Kasumi-1 (cell line): ENCODE results near the gene CYB5A.

Experiments
- DNase-seq, 2 experiments: peaks; one replicate each; lab custom pipeline; 2025; lab: John Stamatoyannopoulos, UW

Gene CYB5A

DNA sequence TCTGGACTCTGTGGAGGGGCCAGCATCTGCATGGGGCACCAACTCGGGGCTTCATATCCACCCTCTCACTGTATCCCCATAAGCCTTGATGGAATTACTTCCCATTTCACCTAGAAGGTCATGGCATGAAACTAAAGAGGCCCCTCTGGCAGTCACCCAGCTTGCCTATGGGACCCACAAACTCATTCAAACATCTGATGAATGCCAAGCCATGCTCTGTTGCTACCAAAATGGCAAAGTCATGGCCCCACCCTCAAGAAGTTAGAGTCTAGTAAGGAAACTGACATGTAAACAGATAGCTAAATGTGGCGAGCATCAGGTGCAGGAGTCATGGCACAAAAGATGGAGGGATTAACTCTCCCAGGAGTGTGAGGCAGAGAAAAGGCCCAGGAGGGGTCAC lies 14.5 kb downstream of the CYB5A start:
- DNase-seq = no peak

DNA sequence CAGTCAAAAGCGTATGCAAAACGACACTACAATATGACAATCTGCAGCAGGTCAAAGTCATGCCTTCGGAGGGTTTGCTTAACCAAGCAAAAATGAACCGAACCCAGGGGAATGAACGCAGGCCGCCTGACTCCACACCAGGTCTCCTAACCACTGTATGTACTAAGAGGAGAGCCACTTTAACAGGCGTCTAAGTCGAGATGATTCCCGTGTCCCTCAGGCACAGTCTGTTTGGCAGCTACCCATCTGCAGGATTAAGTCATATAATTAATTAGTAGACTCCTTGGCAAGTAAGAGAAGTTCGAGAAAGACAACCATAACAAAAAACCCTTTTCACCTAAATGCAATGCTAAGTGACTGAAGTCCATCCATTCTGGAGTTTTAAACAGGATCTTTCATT lies 15.2 kb downstream of the CYB5A start:
- no peak for DNase-seq

DNA sequence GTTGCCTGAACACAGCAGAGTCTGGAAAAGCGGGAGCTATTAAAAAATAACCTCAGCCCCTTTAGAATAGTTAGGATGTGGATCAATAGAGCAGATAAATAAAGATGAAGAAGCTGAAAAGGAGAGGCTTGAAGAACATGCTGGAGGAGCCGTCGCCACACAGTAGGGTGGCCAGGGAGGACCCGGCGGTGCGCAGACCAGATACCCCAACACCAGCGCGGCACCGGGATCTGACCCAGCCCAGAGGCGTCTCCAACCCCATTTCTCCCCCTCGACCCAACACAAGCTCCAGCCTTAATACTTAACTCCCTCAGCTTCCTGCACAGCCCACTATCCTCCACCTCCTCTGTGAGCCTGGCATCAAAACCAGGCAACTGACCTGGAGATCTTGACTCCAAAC lies 16.0 kb downstream of the CYB5A start:
- DNase-seq = no peak

DNA sequence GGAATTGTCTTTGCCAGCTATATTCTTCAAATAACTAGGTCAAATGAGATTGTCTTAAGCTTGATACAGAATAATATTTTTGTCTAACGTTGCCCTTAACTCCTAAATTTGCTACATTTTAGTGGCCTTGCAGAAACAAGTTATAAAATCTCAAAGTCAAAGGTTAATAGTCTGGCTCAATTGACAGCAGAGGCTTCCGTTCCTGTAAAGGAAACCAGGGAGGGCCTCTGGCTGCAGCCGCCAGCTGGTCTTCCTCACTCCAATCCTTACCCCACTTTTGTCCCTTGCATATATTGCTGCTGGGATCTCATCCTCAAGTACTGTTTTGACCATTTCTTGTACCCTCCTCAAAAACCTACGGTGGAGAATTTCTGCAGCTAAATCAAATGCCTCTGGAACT lies 17.1 kb downstream of the CYB5A start:
- no peak for DNase-seq

DNA sequence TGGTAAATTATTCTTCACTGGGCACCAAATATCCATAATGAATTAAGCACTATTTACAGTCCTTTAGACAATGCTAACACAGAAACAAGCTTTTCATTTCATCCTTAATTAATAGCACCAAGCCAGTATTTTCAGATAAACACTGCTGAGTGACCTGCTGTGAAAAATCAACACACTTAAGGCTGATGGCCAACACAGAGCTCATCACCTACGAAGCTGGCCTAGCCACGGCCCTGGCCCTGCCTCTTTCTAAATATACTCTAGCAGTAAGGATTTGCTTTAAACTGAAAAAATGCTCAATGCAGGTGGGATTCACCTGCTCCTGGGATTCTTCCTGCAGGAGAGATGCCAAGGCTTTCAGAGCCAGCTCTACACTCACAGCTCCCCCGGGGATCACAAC lies 18.4 kb downstream of the CYB5A start:
- no peak for DNase-seq

DNA sequence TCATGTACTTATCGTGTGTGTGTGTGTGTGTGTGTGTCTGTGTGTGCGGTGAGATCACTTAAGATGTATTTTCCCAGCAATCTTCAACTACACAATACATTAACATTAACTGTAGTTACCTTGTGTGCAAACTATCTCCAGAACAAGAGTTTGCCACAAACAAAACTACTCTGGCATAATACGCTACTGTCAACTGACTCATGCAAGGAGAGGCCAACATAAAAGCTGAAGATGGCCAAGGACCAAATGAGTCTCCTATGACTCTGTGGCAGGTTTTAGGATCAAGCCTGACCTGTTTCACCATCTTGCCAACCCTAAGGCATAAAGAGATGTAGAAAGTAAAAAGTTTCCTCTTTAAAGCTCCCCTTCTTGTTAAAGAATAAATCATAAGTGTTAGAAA lies 20.1 kb downstream of the CYB5A start:
- DNase-seq = no peak

DNA sequence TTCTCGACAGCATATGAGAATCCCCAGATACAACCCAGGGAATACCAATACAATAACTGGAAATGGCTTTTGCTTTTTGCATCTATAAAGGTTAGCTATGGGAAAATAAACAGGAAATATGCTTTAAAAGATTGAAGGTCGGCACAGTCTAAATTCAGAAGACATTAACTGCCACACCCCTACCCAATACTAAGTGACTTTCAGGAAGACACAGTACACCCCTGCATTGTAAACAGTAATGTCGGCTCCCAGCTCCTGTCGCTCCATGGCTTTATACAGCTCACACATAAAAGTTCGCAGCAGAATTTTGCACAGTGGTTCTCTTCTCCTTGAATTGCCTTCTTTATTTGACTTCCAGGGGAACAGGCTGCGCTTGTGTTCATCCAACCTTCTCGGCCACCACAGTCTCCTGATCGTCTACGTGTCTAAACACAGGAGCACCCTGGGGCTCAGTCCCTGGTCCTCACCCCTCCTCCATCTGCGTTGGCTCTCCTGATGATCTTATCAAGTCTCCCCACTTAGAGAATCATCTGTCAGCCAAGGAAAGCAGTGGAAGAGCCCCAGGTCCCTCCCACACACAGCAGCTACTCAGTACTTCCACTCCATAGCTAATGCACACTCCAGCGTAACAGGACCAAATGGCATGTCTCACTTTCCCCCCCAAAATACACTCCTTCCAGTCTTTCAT lies 22.7 kb downstream of the CYB5A start:
- no peak for DNase-seq

DNA sequence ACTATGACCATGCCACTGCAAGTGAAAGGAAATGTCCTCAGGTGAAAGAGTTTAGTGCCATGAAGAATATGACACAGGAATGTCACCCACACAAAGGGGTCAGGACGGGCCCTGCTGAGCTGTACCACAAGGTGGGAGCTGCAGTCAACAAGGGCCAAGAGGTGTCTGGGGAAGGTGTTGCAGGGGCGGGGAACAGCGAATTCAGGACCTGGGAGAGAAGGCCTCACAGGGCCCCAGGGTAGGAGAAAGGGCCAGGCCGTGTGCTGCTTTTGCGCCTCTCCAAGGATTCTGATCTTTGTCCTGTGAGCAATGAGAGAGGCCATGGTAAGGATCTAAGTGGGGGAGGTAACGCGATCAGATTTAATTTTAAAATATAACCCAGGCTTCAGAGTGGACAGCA lies 23.6 kb downstream of the CYB5A start:
- DNase-seq = no peak

DNA sequence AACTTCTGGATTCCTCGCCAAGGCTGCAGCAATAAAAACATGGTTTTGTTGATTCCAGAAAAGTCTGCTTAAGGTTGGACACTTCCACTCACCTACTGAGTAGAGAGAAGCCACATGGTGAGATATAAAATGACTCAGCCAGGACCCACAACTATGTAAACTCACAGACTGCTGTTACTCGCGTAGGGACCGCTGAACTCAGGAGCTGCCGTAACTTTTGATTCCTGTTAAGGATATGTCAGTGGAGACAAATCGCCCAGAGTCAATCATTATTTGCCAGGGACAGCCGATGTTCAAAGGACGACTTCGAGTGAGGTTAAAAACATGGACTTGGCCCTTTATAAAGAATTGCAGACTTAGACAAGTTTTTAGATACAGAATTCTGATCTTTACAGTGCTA lies 25.6 kb downstream of the CYB5A start:
- no peak for DNase-seq

DNA sequence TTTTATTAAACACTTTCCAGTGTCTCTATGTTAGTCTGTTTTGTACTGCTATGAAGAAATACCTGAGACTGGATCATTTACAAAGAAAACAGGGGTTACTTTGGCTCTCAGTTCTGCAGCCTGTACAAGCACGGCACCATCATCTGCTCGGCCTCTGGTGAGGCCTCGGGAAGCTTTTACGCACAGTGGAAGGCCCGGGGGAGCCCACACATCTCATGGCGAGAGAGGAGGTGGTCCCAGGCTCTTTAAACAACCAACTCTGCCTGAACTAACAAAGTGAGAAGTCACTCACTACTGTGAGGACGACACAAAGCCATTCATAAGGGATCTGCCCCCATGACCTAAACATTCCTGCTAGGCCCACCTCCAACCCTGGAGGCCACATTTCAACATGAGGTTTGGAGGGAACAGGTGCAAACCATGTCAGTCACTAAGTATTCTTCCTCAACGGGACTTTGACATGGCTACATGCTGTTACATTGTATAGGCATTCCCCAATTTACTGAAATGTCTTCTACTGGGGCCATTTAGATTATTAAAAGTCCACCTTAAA lies 26.1 kb downstream of the CYB5A start:
- no peak for DNase-seq

DNA sequence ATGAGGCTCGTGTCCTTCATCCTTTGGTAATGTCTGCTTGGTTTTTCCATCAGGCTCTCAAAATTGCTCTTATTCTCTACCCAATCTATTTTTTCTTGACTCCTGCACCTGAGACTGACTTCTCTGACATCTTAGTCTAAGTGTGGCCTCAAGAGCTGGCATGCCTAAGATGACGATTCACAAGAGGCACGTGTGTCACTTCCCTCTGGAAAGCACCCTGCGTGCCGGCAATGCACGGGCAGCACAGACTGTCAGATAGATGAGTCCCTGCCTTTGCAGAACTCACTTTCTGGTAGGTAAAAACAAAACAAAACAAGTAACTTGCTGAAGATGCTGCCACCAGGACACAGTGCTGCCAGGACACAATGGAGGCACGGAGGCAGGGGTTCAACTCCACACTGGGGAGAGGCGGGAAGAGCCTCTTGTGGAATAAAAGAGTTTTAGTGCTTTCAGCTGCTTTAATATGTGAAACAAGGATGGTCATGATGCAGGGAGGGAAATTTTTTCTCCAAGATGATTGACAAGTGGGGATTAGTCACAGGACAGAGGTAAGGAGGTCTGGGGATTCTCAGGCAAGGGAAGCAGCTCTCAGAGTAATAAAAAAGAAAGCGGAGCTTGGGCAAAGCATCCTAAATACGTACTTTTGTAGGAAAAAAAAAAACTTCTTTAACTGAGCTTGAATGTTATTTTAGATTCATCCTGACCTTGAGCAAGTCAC lies 27.3 kb downstream of the CYB5A start:
- no peak for DNase-seq

DNA sequence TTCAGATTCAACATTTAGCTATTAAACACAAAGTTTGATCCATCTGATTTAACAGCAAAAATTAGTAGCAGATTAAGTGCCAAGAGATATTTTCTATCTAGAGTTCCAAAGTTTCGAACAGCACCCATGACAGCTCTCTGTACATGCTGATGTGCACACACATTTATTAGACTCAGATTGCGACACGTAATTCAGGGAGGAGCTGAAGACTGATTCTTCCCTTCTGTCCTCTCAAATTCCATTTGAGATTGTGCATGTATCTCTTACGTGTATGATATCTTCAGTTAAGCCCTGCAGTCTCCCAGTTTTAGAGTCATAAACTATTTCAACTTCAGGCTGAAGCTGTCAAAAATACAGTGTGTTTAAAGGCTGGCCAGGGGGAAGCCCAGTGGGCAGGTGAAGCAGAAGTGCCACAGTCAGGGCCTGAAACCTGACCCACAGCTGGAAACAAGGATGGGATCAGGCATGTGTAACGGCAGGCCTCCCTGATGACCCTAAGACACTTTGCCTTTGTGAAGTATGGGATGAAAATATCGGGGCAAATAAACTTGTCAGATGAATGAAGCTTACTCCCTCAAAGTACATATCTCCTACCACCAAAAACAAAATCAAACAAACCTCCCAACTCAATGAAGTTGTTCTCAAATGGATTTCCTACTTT lies 30.6 kb downstream of the CYB5A start:
- DNase-seq = no peak

DNA sequence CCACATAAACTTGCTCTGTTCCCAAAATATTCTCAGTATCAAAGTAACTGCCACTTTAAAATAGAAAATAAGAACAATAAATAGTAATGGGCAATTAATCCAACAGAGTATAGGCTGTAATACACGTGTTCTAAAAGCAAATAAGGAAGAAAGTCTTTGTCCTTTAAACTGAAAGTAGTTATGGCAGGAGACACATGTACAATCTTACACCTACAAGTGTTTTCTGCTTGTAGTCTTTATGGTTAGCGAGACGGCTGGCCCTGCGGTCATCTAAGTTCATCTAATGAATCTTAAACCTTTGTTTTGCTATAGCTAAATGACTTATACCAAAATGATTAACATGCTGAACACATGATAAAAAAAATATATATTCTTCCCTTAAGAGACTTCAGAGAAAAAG lies 32.4 kb downstream of the CYB5A start:
- no peak for DNase-seq

DNA sequence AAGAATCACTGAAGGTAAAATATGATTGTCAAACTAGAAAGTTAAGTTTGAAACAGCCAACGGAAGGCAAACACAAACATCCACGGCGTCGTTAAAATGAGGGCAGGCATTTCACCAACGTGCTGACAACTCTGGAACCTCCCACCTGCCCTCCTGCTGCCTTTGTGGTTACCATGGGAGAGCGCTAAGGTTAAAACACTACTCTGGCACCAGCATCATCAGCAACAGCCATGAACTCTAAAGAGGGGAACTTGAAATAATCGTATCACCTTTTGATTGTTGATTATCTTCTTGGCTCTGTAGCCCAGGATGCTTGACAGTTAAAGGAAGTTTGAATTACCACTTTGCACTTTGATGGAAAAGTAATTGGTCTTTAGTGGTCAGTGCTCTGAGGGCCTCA lies 34.7 kb downstream of the CYB5A start:
- DNase-seq = no peak

DNA sequence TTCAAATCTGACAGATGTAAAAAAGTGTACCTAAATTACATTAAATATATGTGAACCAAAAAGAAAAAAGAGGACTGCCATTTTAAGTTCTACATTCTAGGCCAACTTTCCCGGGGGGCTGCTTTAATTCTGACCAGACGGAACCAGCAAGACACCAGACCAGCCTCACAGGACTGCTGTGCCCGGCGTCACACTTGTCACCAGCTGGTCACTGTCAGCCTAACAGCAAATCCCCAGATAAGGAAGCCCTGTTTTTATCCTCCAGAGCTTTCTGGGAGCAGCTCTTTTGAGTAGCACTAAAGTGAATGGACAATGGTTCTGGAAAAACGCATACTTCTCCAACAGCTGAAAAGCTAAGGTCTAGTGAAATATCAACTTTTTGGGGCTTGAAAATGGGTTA lies 35.6 kb downstream of the CYB5A start:
- DNase-seq = no peak

DNA sequence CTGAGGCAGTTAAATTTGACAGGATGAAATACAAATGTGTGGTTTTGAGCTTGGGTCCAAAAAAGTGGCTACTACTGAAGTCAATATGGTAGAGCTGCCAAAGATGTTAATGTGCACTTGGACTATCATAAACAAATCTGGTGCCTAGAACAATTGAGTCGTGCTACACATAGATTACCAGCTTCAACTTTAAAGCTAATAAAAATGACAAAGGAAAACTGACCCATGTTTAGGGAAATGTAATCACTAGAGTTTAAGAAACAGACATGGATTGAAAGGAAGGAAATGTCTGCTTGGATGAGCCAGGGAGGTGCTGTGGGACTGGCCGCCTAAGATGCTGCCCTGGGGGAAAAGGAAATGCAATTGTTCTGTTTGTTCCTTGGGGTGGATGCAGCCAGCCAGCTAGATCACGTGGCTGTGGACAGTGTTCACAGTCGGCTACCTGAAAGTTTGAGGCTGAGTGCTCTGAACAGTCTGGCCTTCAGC lies 36.6 kb downstream of the CYB5A start:
- DNase-seq = no peak

DNA sequence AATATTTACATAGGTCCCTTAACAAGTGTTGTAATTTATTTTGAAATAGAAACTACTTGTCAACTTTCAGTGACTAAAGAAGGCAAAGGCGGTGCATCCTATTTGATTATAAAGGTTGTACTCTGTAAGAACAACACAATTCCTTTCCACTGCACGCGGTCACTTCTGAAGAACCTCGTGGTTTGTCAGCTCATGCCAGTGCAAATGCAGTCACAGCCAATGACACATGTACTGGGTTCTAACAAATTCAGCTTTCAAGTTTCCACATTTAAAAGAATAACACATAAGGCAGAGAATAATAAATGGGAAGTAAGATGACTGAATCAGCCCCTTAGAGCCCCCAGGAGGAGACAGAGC lies 39.7 kb downstream of the CYB5A start:
- DNase-seq = no peak

DNA sequence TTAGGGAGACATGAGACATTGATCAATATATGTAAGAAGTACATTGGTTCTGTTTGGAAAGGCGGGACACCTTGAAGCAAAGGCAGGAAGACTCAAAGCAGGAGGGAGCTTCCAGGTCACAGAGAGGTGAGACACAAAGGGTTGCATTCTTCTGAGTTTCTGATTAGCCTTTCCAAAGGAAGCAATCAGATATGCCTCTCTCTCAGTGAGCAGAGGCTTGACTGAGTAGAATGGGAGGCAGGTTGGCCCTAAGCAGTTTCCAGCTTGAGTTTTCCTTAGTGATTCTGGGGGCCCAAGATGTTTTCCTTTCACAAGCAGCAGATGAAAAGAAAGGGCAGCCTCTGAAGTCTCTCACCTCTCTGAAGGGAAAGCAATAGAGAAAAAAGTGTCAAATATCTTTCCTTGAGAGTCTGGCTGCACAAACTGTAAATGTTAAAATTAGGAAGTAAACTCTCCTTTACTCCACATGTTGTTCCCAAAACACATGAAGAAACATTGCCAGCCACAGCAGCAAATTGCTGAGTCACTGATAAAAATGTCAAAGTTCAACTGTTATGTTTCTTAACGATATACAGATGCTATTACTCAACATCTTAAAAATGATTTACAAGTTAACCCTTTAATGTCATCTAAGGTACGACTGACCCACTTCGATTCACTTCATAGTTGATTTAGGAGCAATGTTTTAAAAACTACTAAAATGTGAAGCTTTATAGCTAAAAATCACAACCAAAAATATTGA lies 40.3 kb downstream of the CYB5A start:
- DNase-seq = peak; percentile 5 to 26

DNA sequence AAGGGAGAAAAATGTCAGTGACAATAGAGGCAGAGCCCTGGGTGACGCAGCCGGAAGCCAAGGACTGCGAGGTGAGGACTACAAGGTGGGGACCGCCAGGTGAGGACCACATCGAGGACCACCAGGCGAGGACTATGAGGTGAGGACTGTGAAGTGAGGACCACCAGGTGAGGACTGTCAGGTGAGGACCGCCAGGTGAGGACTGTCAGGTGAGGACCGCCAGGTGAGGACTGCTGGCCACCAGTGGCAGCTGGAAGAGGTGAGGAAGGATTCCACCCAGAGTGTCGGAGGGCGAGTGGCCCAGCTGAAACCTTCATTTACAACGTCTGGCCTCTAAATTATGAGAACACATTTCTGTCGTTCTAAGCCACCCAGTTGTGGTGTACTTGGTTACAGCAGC lies 41.6 kb downstream of the CYB5A start:
- DNase-seq = no peak

DNA sequence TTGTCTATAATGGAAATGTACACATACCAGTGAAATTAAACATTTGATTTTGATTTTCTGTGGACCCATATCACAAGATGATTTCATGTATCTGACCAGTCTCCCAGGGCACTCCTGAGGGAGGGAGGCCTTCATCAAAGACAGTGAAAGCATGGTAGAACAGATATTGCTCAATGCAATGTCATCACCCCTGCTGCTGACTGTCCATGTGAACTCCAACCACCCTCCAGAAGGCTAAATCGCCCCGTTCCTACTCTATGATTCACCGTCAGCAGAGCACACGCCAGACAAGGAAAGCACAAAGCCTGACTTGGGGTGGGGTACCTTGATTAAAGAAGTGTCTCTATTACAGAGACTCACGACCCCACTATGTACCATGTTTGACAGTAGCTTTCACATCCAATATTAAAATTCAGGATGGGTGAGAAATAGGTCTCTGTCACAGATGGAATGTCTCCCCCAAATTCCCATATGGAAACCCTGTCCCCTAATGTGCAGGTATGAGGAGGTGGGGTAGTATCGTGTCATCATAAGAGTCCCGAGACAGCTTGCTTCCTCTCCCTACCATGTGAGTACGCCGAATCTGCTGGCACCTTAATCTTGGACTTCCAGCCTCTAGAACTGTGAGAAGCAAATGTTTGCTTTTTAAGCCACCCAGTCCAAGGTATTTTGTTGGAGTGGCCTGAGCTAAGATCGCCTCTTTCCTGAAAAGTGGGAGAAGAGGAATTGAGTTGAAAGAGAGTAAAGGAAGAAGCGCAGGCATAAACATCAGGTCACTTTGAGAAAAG lies 42.4 kb downstream of the CYB5A start:
- no peak for DNase-seq

DNA sequence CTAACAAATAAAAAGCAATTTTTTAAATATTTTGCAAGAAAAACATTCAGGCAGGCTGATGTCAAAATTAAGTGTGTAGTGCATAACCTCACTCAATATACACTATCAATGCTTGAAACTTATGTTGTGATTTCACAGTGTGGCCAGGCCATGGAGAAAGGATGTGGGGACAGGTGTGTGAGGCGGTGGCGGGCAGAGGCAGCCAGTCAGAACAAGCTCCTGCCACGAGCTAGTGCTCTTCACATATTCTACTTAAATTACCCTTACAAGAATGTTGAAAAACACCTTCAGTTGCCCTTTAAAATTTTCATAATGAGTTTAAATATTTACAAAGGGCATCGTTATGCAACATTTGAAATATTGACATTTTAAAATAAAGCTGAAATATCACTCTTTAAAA lies 43.2 kb downstream of the CYB5A start:
- DNase-seq = no peak

DNA sequence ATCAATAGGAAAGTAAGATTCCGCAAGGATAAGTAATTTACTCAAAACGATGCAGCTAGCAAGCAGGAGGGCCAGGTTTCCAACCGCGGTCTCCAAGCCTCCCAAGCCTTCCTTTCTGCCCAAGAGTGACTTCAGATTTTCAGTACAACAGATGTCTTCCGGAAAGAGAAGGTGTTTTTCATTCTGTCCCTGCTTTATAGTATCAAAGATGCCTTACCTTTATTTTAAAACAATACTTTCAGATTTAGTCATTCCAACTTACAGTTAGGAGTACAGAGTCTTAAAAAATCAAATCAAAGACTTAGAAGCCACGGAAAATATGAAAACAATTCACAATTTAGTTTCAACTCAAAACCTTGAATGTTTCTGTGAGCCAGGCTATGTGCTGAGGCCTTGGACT lies 43.6 kb downstream of the CYB5A start:
- DNase-seq = no peak
